Activated naive CD4-positive, alpha-beta T cell treated with anti-CD3 and anti-CD28 coated beads for 36 hours (primary cell): ENCODE results near the gene SHH. TPM values are rescaled to one million over a fixed set of nuclear protein-coding genes. Genes with fewer than 3 reads are reported as not detected.
A peak's percentile ranks its signal among the peaks of the same experiment; 100 is the strongest.
"Not testable (repeated sequence)": the region's sequence is repeated elsewhere in the genome, so short reads cannot be mapped to it uniquely, and the experiment has no call there.

Experiments
- CTCF ChIA-PET: fragments of 350-600 bp; sonication (Branson Sonifier 250); formaldehyde crosslinking; loops from one replicate; lab custom pipeline; 2021; ENCODE audit warnings: antibody characterized with exemption; lab: Charles Lee
- DNase-seq: peaks from one replicate; pipeline ENCODE4 v3.0.0-alpha.2; 2020
- H3K27ac Mint-ChIP-seq: one replicate; pipeline ENCODE4 v1.8.0; 2021; ENCODE audit warnings: mild to moderate bottlenecking, mixed read lengths
- H3K27me3 Mint-ChIP-seq: one replicate; pipeline ENCODE4 v1.8.0; 2021; ENCODE audit warnings: low read depth, mixed read lengths
- H3K36me3 Mint-ChIP-seq: one replicate; pipeline ENCODE4 v1.8.0; 2021; ENCODE audit warnings: low read depth, mixed read lengths
- H3K4me1 Mint-ChIP-seq: one replicate; pipeline ENCODE4 v1.8.0; 2021; ENCODE audit warnings: low read depth, mixed read lengths
- H3K4me3 Mint-ChIP-seq: one replicate; pipeline ENCODE4 v1.8.0; 2021; ENCODE audit warnings: mild to moderate bottlenecking, moderate library complexity, mixed read lengths
- H3K9me3 Mint-ChIP-seq: one replicate; pipeline ENCODE4 v1.8.0; 2021; ENCODE audit warnings: mixed read lengths
- intact Hi-C: fragments of 100-400 bp; cut with micrococcal nuclease; formaldehyde crosslinking; loops from one replicate; pipeline ENCODE4 v1.15.1; 2023
- total RNA-seq, 2 experiments: library from RNA; stranded (reverse); gene quantifications; one replicate each; pipeline ENCODE4 v1.2.3, GENCODE V29; 2021

Gene SHH
- total RNA-seq, 2 experiments from 2014 or later: not detected

DNA sequence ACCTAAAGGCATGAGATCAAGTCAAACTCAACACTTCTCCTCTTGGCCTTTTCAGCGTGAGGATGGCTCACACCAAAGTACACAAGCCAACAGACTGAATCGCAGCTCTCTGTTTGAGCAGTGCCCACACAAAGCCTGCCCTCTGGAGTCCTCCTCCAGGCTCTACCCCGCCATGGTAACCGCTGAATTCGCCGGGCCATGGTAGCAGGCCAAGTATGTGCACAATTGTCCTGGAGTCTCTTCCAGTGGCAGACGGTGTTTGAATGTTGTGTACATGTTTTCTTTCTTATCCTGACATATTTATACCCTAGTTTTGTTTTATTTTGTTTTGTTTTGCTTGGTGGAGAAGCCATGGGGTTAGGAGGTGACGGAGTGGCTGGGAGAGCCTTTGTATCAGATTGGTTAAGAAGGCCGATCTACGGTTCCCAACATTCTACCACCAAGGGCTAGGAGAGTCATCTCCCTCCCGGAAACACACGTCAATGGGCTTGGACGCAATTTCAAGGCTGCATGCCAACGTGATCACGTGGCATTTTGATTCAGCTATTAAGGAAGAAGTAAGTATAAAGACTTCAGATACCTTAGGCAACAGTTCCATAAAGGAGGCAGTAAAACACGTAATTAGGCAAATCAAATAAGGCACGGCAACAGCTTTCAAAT is 12.1 kb upstream of the SHH start:
- DNase-seq: no peak
- Mint-ChIP-seq H3K4me1 (no peaks in the 10 kb centered on the region), H3K36me3 (no peaks in the 10 kb centered on the region), H3K4me3 (no peak overlapping the region), H3K9me3 (no peaks in the 10 kb centered on the region), H3K27ac (no peak overlapping the region), H3K27me3 (peaks cover 13% of the 10 kb centered on the region)
- CTCF ChIA-PET: no interaction called here
- intact Hi-C loops: no loop called here

DNA sequence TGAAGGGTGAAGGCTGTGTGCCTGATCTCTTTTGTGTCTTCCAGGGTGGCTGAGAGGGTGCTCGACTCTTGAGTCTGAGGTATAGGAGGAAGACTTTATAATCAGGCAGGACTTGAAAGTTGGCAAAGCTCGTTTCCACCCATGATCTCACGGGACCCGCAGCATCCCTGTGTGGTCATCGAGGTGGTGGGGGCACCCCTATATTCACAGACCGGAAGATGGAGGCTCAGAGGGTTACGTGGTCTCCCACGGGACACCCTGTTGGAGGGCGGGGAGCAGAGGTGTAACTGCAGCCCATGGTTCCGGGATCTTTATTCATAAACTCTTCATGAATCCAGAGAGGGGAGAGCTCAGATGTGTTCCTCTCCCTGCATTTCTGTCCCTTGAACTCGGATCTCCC is 9.6 kb upstream of the SHH start:
- no peak overlapping the region for H3K4me3 Mint-ChIP-seq
- no peaks in the 10 kb centered on the region for H3K4me1 Mint-ChIP-seq
- H3K27ac Mint-ChIP-seq: no peak overlapping the region
- no peaks in the 10 kb centered on the region for H3K36me3 Mint-ChIP-seq
- H3K9me3 Mint-ChIP-seq: no peaks in the 10 kb centered on the region
- CTCF ChIA-PET: interaction anchor here (1.3 kb wide), 1 partner anchor 18 kb away, joined by 4 read pairs; no protein-coding TSS in a partner anchor
- intact Hi-C loops: no loop called here
- no peak for DNase-seq
- H3K27me3 Mint-ChIP-seq: peaks cover 13% of the 10 kb centered on the region

DNA sequence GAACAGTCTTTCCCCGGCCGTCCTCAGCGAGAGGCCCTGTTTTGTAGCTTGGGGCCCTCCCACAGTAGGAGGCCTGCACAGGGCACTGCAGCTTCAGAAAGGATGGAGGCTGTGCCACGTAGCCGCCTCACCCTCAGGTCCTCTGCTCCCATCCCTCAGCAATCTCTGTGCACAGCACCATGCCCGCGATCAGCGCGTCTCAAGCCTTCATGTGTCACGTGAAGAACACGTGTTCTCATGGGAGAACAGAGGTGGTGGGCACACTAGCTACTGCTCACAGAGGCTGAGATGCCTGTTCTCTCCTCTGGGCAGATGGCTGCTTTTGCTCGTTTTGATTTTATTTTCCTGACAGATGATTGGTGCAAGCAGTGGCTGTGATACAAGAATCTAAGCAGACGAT is 8.5 kb upstream of the SHH start:
- intact Hi-C loops: no loop called here
- H3K4me3 Mint-ChIP-seq: no peak overlapping the region
- CTCF ChIA-PET: interaction anchor here (1.3 kb wide), 1 partner anchor 17 kb away, joined by 4 read pairs; no protein-coding TSS in a partner anchor
- H3K36me3 Mint-ChIP-seq: no peaks in the 10 kb centered on the region
- DNase-seq: no peak
- no peaks in the 10 kb centered on the region for H3K4me1 Mint-ChIP-seq
- H3K9me3 Mint-ChIP-seq: no peaks in the 10 kb centered on the region
- no peak overlapping the region for H3K27ac Mint-ChIP-seq
- H3K27me3 Mint-ChIP-seq: peaks cover 10% of the 10 kb centered on the region

DNA sequence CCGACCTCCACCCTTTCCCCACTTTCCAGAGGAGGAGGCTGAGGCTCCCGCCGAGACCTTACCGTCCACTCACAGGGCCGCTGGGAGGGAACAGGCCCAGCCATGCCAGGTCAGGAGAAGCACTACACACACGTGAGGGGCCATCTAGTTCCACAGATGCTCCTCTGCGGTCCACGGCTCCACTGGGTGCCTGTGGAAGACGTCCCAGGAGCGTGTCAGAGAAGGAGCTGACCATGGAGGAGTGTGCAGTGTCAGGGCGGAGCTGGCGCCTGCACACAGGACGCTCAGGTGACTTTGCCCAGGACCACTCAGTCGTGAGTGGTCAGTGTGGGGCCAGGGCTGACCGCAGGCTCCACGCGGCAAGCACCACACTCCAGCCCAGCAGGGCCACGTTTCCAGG is 8.0 kb upstream of the SHH start:
- H3K4me1 Mint-ChIP-seq: peaks cover 3% of the 10 kb centered on the region
- no peaks in the 10 kb centered on the region for H3K9me3 Mint-ChIP-seq
- no peak for DNase-seq
- H3K4me3 Mint-ChIP-seq: no peak overlapping the region
- CTCF ChIA-PET: no interaction called here
- H3K27ac Mint-ChIP-seq: no peak overlapping the region
- intact Hi-C loops: no loop called here
- no peaks in the 10 kb centered on the region for H3K36me3 Mint-ChIP-seq
- H3K27me3 Mint-ChIP-seq: peaks cover 14% of the 10 kb centered on the region

DNA sequence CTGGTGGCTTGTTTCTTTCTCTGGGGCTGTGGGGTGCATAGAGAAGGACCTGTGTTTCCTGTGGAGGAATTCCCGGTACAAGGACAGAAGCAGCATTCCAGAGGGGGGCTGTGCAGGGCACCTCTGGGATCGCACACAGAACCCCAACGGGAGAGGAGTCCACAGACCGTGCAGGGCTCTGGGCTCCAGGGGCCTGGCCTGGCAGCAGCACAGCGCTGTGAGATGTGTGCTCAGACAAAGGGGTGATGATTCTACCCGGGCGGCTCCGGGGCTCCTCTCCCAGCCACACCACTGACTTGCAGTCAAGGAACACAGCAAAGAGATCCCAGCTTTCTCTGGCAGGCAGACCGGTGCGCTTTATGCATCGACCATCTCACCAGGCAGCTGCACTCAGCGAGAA is 6.9 kb upstream of the SHH start:
- DNase-seq: no peak
- intact Hi-C loops: loop anchor here (10.0 kb wide), 1 partner anchor 326 kb away; no protein-coding TSS in a partner anchor
- H3K36me3 Mint-ChIP-seq: no peaks in the 10 kb centered on the region
- H3K4me3 Mint-ChIP-seq: no peak overlapping the region
- H3K27me3 Mint-ChIP-seq: peaks cover 12% of the 10 kb centered on the region
- no peak overlapping the region for H3K27ac Mint-ChIP-seq
- peaks cover 4% of the 10 kb centered on the region for H3K4me1 Mint-ChIP-seq
- CTCF ChIA-PET: no interaction called here
- H3K9me3 Mint-ChIP-seq: no peaks in the 10 kb centered on the region

DNA sequence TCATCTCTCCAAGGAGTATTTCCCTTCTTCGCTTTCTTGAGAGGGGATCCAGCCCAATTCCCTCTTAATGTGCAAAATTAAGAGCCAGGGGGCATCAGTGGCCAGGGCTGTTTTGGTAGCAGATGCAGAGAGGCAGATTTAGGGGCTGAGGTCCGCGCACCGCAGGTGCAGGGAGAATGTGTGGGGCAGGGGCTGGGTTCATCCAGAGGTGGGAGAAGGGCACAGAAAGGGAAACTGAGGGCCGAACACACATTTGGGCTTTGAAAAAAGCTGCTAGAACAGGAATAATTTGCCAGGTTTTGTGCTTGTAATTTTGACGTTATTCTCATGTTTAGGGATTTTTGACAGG is 6.5 kb upstream of the SHH start:
- H3K27ac Mint-ChIP-seq: no peak overlapping the region
- H3K4me1 Mint-ChIP-seq: peaks cover 4% of the 10 kb centered on the region
- no peaks in the 10 kb centered on the region for H3K9me3 Mint-ChIP-seq
- CTCF ChIA-PET: no interaction called here
- no peak for DNase-seq
- H3K4me3 Mint-ChIP-seq: no peak overlapping the region
- intact Hi-C loops: loop anchor here (10.0 kb wide), 1 partner anchor 326 kb away; no protein-coding TSS in a partner anchor
- H3K27me3 Mint-ChIP-seq: peaks cover 16% of the 10 kb centered on the region
- H3K36me3 Mint-ChIP-seq: no peaks in the 10 kb centered on the region

DNA sequence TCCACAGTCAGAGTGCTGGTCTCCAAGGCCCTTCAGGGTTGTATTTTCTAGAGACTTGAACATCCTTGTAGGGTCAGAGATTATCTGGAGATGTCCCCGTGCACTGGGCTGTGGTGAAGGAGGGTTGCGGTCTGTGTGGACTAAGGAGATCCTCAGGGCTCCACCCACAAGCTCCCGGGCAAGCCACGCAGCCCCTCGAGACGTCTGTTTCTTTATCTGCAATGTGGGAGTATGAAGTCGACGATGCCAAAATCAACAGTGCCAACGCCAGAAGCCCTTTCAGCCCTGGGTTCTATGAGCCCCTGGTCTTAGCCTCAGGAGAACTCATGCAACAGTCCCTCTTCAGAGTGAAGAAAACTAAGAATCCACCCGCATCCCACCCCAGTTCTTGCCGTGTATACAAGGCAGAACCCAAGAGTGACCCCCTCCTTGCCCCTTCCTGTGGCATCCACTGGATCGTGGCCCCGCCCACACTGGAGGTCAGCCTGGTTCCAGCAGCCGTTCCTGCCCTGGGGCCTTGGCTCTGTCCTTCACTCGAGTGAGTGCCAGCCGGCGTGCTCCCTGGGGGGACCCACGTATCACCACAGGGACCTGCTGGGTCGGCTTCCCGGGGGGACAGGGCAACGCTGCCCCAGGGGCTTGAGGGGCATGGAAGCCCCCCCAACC is 6.0 kb upstream of the SHH start:
- H3K27ac Mint-ChIP-seq: no peak overlapping the region
- H3K9me3 Mint-ChIP-seq: no peaks in the 10 kb centered on the region
- H3K4me3 Mint-ChIP-seq: no peak overlapping the region
- H3K4me1 Mint-ChIP-seq: peaks cover 4% of the 10 kb centered on the region
- CTCF ChIA-PET: no interaction called here
- H3K27me3 Mint-ChIP-seq: peaks cover 20% of the 10 kb centered on the region
- DNase-seq: no peak
- no peaks in the 10 kb centered on the region for H3K36me3 Mint-ChIP-seq
- intact Hi-C loops: loop anchor here (10.0 kb wide), 1 partner anchor 327 kb away; no protein-coding TSS in a partner anchor

DNA sequence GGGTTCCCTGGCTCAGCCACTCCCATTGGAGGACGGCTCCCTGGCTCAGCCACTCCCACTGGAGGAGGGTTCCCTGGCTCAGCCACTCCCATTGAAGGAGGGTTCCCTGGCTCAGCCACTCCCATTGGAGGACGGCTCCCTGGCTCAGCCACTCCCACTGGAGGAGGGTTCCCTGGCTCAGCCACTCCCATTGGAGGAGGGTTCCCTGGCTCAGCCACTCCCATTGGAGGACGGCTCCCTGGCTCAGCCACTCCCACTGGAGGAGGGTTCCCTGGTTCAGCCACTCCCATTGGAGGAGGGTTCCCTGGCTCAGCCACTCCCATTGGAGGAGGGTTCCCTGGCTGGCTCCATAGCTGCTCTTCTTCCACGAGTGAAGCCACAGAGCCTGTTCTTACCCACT is 5.3 kb upstream of the SHH start:
- intact Hi-C loops: loop anchor here (10.0 kb wide), 1 partner anchor 327 kb away; no protein-coding TSS in a partner anchor
- not testable (repeated sequence) for H3K4me1 Mint-ChIP-seq, H3K9me3 Mint-ChIP-seq, H3K36me3 Mint-ChIP-seq, H3K4me3 Mint-ChIP-seq, H3K27ac Mint-ChIP-seq, DNase-seq
- CTCF ChIA-PET: interaction anchor here (0.8 to 0.9 kb wide), 2 partner anchors 148 to 219 kb away, joined by 3 read pairs; no protein-coding TSS in a partner anchor
- H3K27me3 Mint-ChIP-seq: peaks cover 21% of the 10 kb centered on the region

DNA sequence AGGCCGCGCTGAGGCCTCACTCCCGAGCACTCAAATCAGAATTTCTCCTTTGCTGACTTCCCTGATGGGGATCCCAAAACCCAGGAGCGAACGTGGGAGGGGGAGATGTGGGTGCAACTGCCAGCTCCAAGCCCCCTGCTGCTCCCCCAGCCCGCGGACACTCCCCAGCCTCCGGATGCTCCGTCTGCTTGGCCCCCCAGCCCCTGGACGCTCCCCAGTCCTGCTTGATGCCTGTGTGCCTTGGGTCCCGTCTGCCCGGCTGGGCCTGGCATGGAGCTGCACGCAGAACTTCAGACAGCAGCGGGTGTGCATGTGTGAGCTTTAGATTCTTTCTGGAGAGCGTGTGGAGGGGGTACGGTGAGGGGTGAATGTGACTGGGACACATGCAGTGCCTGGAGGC is 4.7 kb upstream of the SHH start:
- CTCF ChIA-PET: interaction anchor here (0.8 to 1.2 kb wide), 3 partner anchors 19 to 218 kb away, joined by 3 read pairs; no protein-coding TSS in a partner anchor
- no peak for DNase-seq
- intact Hi-C loops: loop anchor here (10.0 kb wide), 1 partner anchor 328 kb away; no protein-coding TSS in a partner anchor

DNA sequence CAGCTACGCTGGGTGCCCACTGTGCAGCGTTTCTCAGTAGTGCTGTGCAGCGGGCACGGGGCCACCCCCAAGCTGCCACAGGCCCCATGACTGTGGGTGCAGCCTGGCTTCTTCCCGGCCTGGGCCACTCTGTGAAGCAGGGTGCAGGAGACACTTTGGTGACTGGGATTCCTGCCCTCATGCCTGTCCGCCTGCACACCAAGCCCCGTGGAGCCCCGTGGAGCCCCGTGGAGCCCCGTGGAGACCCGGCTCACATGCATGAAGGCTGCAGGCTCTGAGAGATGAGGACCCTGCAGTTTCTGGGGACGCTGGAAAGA is 3.9 kb upstream of the SHH start:
- no peaks in the 10 kb centered on the region for H3K36me3 Mint-ChIP-seq
- H3K4me3 Mint-ChIP-seq: no peak overlapping the region
- H3K27ac Mint-ChIP-seq: no peak overlapping the region
- no peaks in the 10 kb centered on the region for H3K9me3 Mint-ChIP-seq
- peaks cover 13% of the 10 kb centered on the region for H3K4me1 Mint-ChIP-seq
- DNase-seq: no peak
- CTCF ChIA-PET: interaction anchor here (1.2 kb wide), 1 partner anchor 18 kb away, joined by 3 read pairs; no protein-coding TSS in a partner anchor
- intact Hi-C loops: loop anchor here (10.0 kb wide), 1 partner anchor 329 kb away; no protein-coding TSS in a partner anchor
- peaks cover 35% of the 10 kb centered on the region for H3K27me3 Mint-ChIP-seq

More for the DNA sequence above, 4.7 kb upstream of the SHH start:
- Mint-ChIP-seq H3K4me3 (no peak overlapping the region), H3K27me3 (peaks cover 27% of the 10 kb centered on the region), H3K27ac (no peak overlapping the region), H3K4me1 (peaks cover 6% of the 10 kb centered on the region), H3K9me3 (no peaks in the 10 kb centered on the region), H3K36me3 (no peaks in the 10 kb centered on the region)

DNA sequence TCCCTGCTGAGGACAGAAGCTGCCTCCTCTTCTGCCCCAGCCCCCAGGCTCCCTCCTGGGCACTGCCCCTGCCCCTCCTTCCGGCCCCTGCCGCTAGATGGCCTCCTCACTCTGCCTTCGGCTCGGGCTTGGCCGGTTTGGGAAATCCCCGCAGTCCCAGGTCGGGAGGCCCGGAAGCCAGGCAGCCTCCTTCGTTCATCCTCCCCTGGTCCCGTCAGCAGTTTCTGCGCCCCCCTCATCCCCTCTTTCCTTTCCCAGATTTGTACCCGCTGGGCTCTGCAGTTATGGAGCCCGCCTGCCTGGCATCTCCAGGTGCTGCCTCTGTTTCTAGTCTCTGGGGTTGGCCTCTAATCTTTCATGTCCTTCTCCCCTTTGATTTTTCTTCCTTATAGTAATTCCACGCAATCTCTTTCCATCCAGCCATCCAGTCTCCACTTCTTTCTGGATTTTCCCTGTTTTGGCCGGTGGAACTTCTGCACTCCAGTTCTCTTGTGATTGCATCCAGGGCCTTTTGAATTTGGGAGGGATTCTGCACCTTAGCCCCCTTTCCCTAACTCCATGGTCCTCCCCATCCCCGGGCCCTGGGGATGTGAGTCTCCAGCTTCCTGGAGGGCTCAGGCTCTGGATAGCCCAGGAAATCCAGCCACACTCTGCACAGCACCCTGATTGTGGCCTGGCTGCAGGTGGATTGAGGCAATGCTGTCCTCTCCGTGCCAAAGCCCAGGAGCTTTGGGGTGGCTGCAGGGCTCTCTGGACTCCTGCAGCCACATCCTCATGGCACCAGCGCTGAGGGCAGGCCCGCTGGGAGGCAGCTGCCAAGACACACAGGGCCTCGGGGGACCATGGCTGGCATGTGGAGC is 3.3 kb upstream of the SHH start:
- DNase-seq: peak; percentile 87
- no peaks in the 10 kb centered on the region for H3K9me3 Mint-ChIP-seq
- H3K4me3 Mint-ChIP-seq: no peak overlapping the region
- CTCF ChIA-PET: interaction anchor here (1.2 kb wide), 1 partner anchor 18 kb away, joined by 3 read pairs; no protein-coding TSS in a partner anchor
- H3K27ac Mint-ChIP-seq: no peak overlapping the region
- intact Hi-C loops: loop anchor here (1.0 to 10.0 kb wide), 3 partner anchors 329 to 1002 kb away; no protein-coding TSS in a partner anchor
- H3K4me1 Mint-ChIP-seq: peaks cover 17% of the 10 kb centered on the region
- peaks cover 41% of the 10 kb centered on the region for H3K27me3 Mint-ChIP-seq
- no peaks in the 10 kb centered on the region for H3K36me3 Mint-ChIP-seq
